Ishikawa (cell line): ENCODE results near the gene APOL3.

Experiments
- CEBPB ChIP-seq: IDR thresholded peaks from 2 replicates; pipeline ENCODE4 v1.6.1; 2012
- EGR1 ChIP-seq: IDR thresholded peaks from 2 replicates; pipeline ENCODE4 v1.6.1; 2012
- EP300 ChIP-seq: IDR thresholded peaks from 2 replicates; pipeline ENCODE4 v1.6.1; 2012; ENCODE audit warnings: borderline replicate concordance
- FOXM1 ChIP-seq: IDR thresholded peaks from 2 replicates; pipeline ENCODE4 v1.6.1; 2012; ENCODE audit warnings: low read depth, borderline replicate concordance
- NFIC ChIP-seq: IDR thresholded peaks from 2 replicates; pipeline ENCODE4 v1.6.1; 2012
- REST ChIP-seq: IDR thresholded peaks from 2 replicates; pipeline ENCODE4 v1.6.1; 2012; ENCODE audit warnings: low read depth, mild to moderate bottlenecking
- YY1 ChIP-seq: IDR thresholded peaks from 2 replicates; pipeline ENCODE4 v1.6.1; 2012; ENCODE audit warnings: low read depth

- TF ChIP-seq NFIC (no peak), EP300 (no peak), REST (no peak), EGR1 (no peak), CEBPB (no peak), FOXM1 (no peak), YY1 (no peak)
Observed at GRCh38 chr22:36156119-36156514, 4.4 kb downstream of the APOL3 start.
